Thyroid gland (tissue), 4 donors: ENCODE results near the gene ARHGDIG.
"Not testable (repeated sequence)": the region's sequence is repeated elsewhere in the genome, so short reads cannot be mapped to it uniquely, and the experiment has no call there.

Experiments used
- POLR2A ChIP-seq, 2 donors: fragments of 450-650 bp; IDR thresholded peaks; one replicate each; pipeline ENCODE4 v1.6.1; 2017; ENCODE audit warnings: antibody characterized with exemption in 2 of 2, mild to moderate bottlenecking in 2 of 2, moderate library complexity in 1 of 2
- TF ChIP-seq, protein P1 (sequence below), 6 experiments: fragments of 200-600 bp in 3 of 6; fragments of 450-650 bp in 3 of 6; sonication (generic) in 3 of 6; IDR thresholded peaks; one replicate each; pipeline ENCODE4 v1.5.1; 2016 to 2019; ENCODE audit warnings: antibody characterized with exemption in 6 of 6, mild to moderate bottlenecking in 2 of 6, inconsistent platforms in 1 of 6, moderate library complexity in 1 of 6

DNA sequence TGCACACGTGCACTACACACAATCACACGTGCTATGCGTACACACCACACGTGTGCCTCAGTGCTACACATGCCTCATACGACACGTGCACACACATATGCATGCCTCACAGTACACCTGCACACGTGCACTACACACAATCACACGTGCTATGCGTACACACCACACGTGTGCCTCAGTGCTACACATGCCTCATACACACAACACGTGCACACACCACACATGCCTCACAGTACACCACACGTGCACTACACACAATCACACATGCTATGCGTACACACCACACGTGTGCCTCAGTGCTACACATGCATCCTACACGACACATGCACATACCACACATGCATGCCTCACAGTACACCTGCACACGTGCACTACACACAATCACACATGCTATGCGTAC is 12.8 kb upstream of the ARHGDIG start:
- not testable (repeated sequence) for TF ChIP-seq POLR2A (IDR thresholded peaks at IDR 0.05)
- TF ChIP-seq, protein P1, sequence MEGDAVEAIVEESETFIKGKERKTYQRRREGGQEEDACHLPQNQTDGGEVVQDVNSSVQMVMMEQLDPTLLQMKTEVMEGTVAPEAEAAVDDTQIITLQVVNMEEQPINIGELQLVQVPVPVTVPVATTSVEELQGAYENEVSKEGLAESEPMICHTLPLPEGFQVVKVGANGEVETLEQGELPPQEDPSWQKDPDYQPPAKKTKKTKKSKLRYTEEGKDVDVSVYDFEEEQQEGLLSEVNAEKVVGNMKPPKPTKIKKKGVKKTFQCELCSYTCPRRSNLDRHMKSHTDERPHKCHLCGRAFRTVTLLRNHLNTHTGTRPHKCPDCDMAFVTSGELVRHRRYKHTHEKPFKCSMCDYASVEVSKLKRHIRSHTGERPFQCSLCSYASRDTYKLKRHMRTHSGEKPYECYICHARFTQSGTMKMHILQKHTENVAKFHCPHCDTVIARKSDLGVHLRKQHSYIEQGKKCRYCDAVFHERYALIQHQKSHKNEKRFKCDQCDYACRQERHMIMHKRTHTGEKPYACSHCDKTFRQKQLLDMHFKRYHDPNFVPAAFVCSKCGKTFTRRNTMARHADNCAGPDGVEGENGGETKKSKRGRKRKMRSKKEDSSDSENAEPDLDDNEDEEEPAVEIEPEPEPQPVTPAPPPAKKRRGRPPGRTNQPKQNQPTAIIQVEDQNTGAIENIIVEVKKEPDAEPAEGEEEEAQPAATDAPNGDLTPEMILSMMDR (IDR thresholded peaks at IDR 0.05), result not testable (repeated sequence)
